HepG2 (cell line): ENCODE measurements around the gene SLC23A2. TPM values are rescaled to one million over a fixed set of nuclear protein-coding genes. Genes with fewer than 3 reads are reported as not detected.

Experiments used
- ATAC-seq: fragments of 200-7000 bp; cut with Tn5 transposase; 3 replicates; pipeline ENCODE4 v1.9.1; 2020; ENCODE audit warnings: mild to moderate bottlenecking, moderate library complexity
- BruUV-seq: library from RNA; stranded (reverse); fragments of 400-500 nt; replicated peaks from 2 replicates; lab custom pipeline; 2021; lab: Mats Ljungman, UMichigan
- CTCF ChIA-PET: fragments of 300-600 bp; formaldehyde crosslinking; extraction: SDS; loops from one replicate; lab custom pipeline; 2021; ENCODE audit warnings: low total read pairs, inconsistent platforms, low intra/inter-chr PET ratio; lab: Yijun Ruan, JAX
- POLR2A ChIA-PET: fragments of 350-600 bp; sonication (Branson Sonifier 250); formaldehyde crosslinking; loops from one replicate; lab custom pipeline; 2020; ENCODE audit warnings: antibody characterized with exemption, inconsistent platforms; lab: Yijun Ruan, JAX
- DNase-seq: peaks from one replicate; pipeline ENCODE4 v3.0.0-alpha.2; 2015; ENCODE audit warnings: low spot score
- FAIRE-seq: peaks from 3 replicates; lab custom pipeline; 2011; peaks lifted over from hg19 to GRCh38; lab: Jason Lieb, UNC
- H2AFZ ChIP-seq: one replicate; pipeline ENCODE4 v1.6.1; 2011; ENCODE audit warnings: low read length, inconsistent platforms
- H3K27ac ChIP-seq: fragments of 300-600 bp; 3 replicates; pipeline ENCODE4 v1.8.0; 2011; ENCODE audit warnings: mixed run types, mild to moderate bottlenecking, mixed read lengths, low read length, inconsistent platforms; ENCODE audit not compliant: insufficient read depth; ENCODE audit errors: extremely low read length
- H3K27me3 ChIP-seq, 2 experiments: fragments of 200-600 bp in 1 of 2; 2 replicates in 1 of 2; 3 replicates in 1 of 2; pipeline versions ENCODE4 v1.6.0 to v1.8.0; 2011; ENCODE audit warnings: low read length in 2 of 2, mild to moderate bottlenecking in 2 of 2, moderate library complexity in 2 of 2, inconsistent platforms in 1 of 2; ENCODE audit not compliant: insufficient read depth in 2 of 2, control insufficient read depth in 1 of 2
- H3K36me3 ChIP-seq, 2 experiments: fragments of 200-600 bp in 1 of 2; replicated peaks in 1 of 2; 2 replicates in 1 of 2; 3 replicates in 1 of 2; pipeline versions ENCODE4 v1.5.1 to v1.8.0; 2011; ENCODE audit warnings: low read length in 2 of 2, inconsistent platforms in 1 of 2; ENCODE audit not compliant: insufficient read depth in 2 of 2, control insufficient read depth in 1 of 2
- H3K4me1 ChIP-seq: 2 replicates; pipeline ENCODE4 v1.5.1; 2012; ENCODE audit warnings: low read length, inconsistent platforms; ENCODE audit not compliant: insufficient read depth
- H3K4me2 ChIP-seq: 2 replicates; pipeline ENCODE4 v1.6.0; 2011; ENCODE audit warnings: low read depth, low read length, inconsistent platforms
- H3K4me3 ChIP-seq, 3 experiments: fragments of 200-600 bp in 1 of 3; sonication (generic), shearing (Covaris generic) in 1 of 3; replicated peaks in 1 of 3; 2 replicates each; pipeline ENCODE4 v1.5.1; 2011 to 2016; ENCODE audit warnings: low read length in 3 of 3, inconsistent platforms in 2 of 3, low read depth in 2 of 3, mild to moderate bottlenecking in 2 of 3, control low read depth in 1 of 3, mixed read lengths in 1 of 3; ENCODE audit not compliant: insufficient read depth in 1 of 3
- H3K79me2 ChIP-seq: one replicate; pipeline ENCODE4 v1.6.1; 2011; ENCODE audit warnings: low read length, inconsistent platforms; ENCODE audit not compliant: insufficient read depth
- H3K9ac ChIP-seq: 2 replicates; pipeline ENCODE4 v1.6.0; 2011; ENCODE audit warnings: mild to moderate bottlenecking, low read depth, low read length, inconsistent platforms; ENCODE audit not compliant: insufficient read depth
- H3K9me3 ChIP-seq: 2 replicates; pipeline ENCODE4 v1.5.1; 2012; ENCODE audit warnings: mild to moderate bottlenecking, low read length
- H4K20me1 ChIP-seq: 2 replicates; pipeline ENCODE4 v1.6.0; 2011; ENCODE audit warnings: inconsistent platforms, mild to moderate bottlenecking, low read length, moderate library complexity; ENCODE audit not compliant: insufficient read depth
- ATF3 ChIP-seq: sonication (generic); formaldehyde crosslinking; IDR thresholded peaks from 2 replicates; pipeline ENCODE4 v1.4.0; 2020; ENCODE audit warnings: missing genetic modification reagents
- BHLHE40 ChIP-seq: IDR thresholded peaks from 2 replicates; pipeline ENCODE4 v1.6.1; 2011; ENCODE audit warnings: low read length, improper control_type of control experiment
- CBX5 ChIP-seq: sonication (generic); formaldehyde crosslinking; IDR thresholded peaks from 2 replicates; pipeline ENCODE4 v1.4.0; 2020; ENCODE audit warnings: missing genetic modification reagents, borderline replicate concordance
- CEBPZ ChIP-seq: IDR thresholded peaks from 2 replicates; pipeline ENCODE4 v1.6.1; 2012; ENCODE audit warnings: low read length, improper control_type of control experiment
- CHD4 ChIP-seq: fragments of 200-600 bp; sonication (generic); IDR thresholded peaks from 2 replicates; pipeline ENCODE4 v1.7.0; 2017; ENCODE audit warnings: mild to moderate bottlenecking, low read length, borderline replicate concordance
- CREBL2 ChIP-seq: sonication (generic); formaldehyde crosslinking; IDR thresholded peaks from 2 replicates; pipeline ENCODE4 v1.8.1; 2023; ENCODE audit warnings: missing genetic modification reagents, mild to moderate bottlenecking, borderline replicate concordance
- GLI4 ChIP-seq: sonication (generic); formaldehyde crosslinking; IDR thresholded peaks from 2 replicates; pipeline ENCODE4 v1.5.1; 2020; ENCODE audit warnings: missing genetic modification reagents, mild to moderate bottlenecking, moderate library complexity, borderline replicate concordance
- KMT2A ChIP-seq: sonication (generic); formaldehyde crosslinking; IDR thresholded peaks from 2 replicates; pipeline ENCODE4 v1.4.0; 2020; ENCODE audit warnings: missing genetic modification reagents
- MAFG ChIP-seq: sonication (generic); formaldehyde crosslinking; IDR thresholded peaks from 2 replicates; pipeline ENCODE4 v1.5.1; 2020; ENCODE audit warnings: mild to moderate bottlenecking, missing genetic modification reagents
- NONO ChIP-seq, 2 experiments: fragments of 450-650 bp in 1 of 2; sonication (generic) in 1 of 2; formaldehyde crosslinking in 1 of 2; IDR thresholded peaks in 1 of 2; conservative IDR thresholded peaks in 1 of 2; 2 replicates each; pipeline versions ENCODE4 v1.6.1 to v1.8.0; 2017 to 2022; ENCODE audit warnings: mild to moderate bottlenecking in 1 of 2, missing genetic modification reagents in 1 of 2, moderate library complexity in 1 of 2
- TSC22D2 ChIP-seq: sonication (generic); formaldehyde crosslinking; IDR thresholded peaks from 2 replicates; pipeline ENCODE4 v1.5.1; 2020; ENCODE audit warnings: missing genetic modification reagents, mild to moderate bottlenecking, borderline replicate concordance
- ZHX2 ChIP-seq, 2 experiments: sonication (generic) in 1 of 2; formaldehyde crosslinking in 1 of 2; IDR thresholded peaks; 2 replicates each; pipeline versions ENCODE4 v1.6.1 to v1.9.0; 2014 to 2022; ENCODE audit warnings: antibody characterized with exemption in 1 of 2, borderline replicate concordance in 1 of 2, inconsistent platforms in 1 of 2, low read depth in 1 of 2, missing genetic modification reagents in 1 of 2
- ZNF670 ChIP-seq: sonication (generic); formaldehyde crosslinking; IDR thresholded peaks from 2 replicates; pipeline ENCODE4 v1.8.0; 2022; ENCODE audit warnings: mild to moderate bottlenecking, missing genetic modification reagents, borderline replicate concordance
- WGBS: methylation state at CpG from one replicate; pipeline ENCODE4 v1.1.6; 2017; ENCODE audit warnings: low lambda C conversion rate; 5-methylcytosine and 5-hydroxymethylcytosine counted together
- in situ Hi-C: cut with HindIII; loops from 2 replicates; pipeline ENCODE4 v1.10.0; 2017; ENCODE audit warnings: low pct_unique_long_range_greater_than_20kb; ENCODE audit not compliant: extremely low pct_ligation_motif_present
- intact Hi-C: fragments of 100-400 bp; cut with micrococcal nuclease; formaldehyde crosslinking; loops from one replicate; pipeline ENCODE4 v1.10.0; 2022; ENCODE audit not compliant: unreplicated experiment
- polyA plus RNA-seq, 8 experiments: library from polyadenylated mRNA; depleted of rRNA in 3 of 8; stranded (reverse) in 7 of 8; unstranded in 1 of 8; fragments of >200 nt; fragmentation: Illumina TruSeq in 4 of 8; extraction: Trizol in 4 of 8; gene quantifications; 2 replicates each; pipeline versions ENCODE4 v1.2.1 to v1.2.3, GENCODE V29; 2011 to 2016; ENCODE audit warnings: low read depth in 4 of 8, missing spikeins in 1 of 8, mixed read lengths in 1 of 8; ENCODE audit not compliant: insufficient read depth in 1 of 8
- total RNA-seq, 5 experiments: library from RNA; depleted of rRNA; stranded (reverse); fragments of >200 nt; fragmentation: Illumina TruSeq; extraction: Trizol; gene quantifications; 2 replicates each; pipeline ENCODE4 v1.2.3, GENCODE V29; 2016; ENCODE audit warnings: low read depth in 1 of 5

The SLC23A2 gene
- total and polyA plus RNA-seq, 2 of the 13 experiments (the other 11 are each of a cell fraction or from before 2014, with no cell fraction given) = 42.2 to 51.2 TPM

GRCh38 chr20:4925842-4926530 lies 75.3 kb downstream of the SLC23A2 start:
- Histone ChIP-seq H3K4me2 (no peak overlapping the region), H3K4me1 (peaks cover 42% of the 10 kb centered on the region), H2AFZ (no peak overlapping the region), H3K9me3 (no peaks in the 10 kb centered on the region), H3K79me2 (no peaks in the 10 kb centered on the region), H3K9ac (no peak overlapping the region), H3K4me3 (no peak overlapping the region), H3K27ac (no peak overlapping the region), H4K20me1 (no peaks in the 10 kb centered on the region), H3K27me3 (no peaks in the 10 kb centered on the region), H3K36me3 (peaks cover 39 to 67% of the 10 kb centered on the region in 2 experiments)
- in situ Hi-C loops = no loop called here
- ChIA-PET CTCF (no interaction called here), POLR2A (no interaction called here)
- DNase-seq (no peak), FAIRE-seq (no peak), ATAC-seq (peak; percentile 43)
- BruUV-seq = no TSS peak
- 83% methylated on average over 15 of the region's 15 CpGs for WGBS
- intact Hi-C loops = no loop called here
- TF ChIP-seq ZNF670 (CRISPR knock-in tag) = no peak
- TF ChIP-seq CBX5 (CRISPR knock-in tag) = no peak
- no peak for TF ChIP-seq CHD4
- no peak for TF ChIP-seq CREBL2
- TF ChIP-seq MAFG (CRISPR knock-in tag) = no peak
- TF ChIP-seq NONO (IDR thresholded peaks at IDR 0.05) = no peak
- no peak for TF ChIP-seq NONO (CRISPR knock-in tag; conservative IDR thresholded peaks at IDR 0.05)
- TF ChIP-seq KMT2A (CRISPR knock-in tag) = no peak
- no peak for TF ChIP-seq ATF3 (CRISPR knock-in tag)
- TF ChIP-seq TSC22D2 (CRISPR knock-in tag) = no peak
- TF ChIP-seq GLI4 (CRISPR knock-in tag) = no peak
- no peak for TF ChIP-seq BHLHE40
- no peak for TF ChIP-seq CEBPZ
- TF ChIP-seq ZHX2 (IDR thresholded peaks at IDR 0.05; ENCODE audit: low read depth) = no peak
- no peak for TF ChIP-seq ZHX2 (CRISPR knock-in tag; IDR thresholded peaks at IDR 0.05; ENCODE audit: borderline replicate concordance)
